Measurements from ENCODE around the gene YY1. TPM values are rescaled to one million over a fixed set of nuclear protein-coding genes. Genes with fewer than 3 reads are reported as not detected.

Gene YY1
- total RNA-seq, 2 donors from 2014 or later, result 57.4 to 70.1 TPM

GRCh38 chr14:100237735-100238418, 1.1 kb upstream of the YY1 start:
- DNase-seq (peak; percentile 52 to 66), ATAC-seq (peak; percentile 8)
- intact Hi-C loops (cut with DNase I, micrococcal nuclease), result no loop called here

- intact Hi-C loops (cut with DNase I, micrococcal nuclease), result no loop called here
- DNase-seq (peak; percentile 50 to 66), ATAC-seq (no peak)
Observed at GRCh38 chr14:100239211-100239839, 381 bp downstream of the YY1 start.

- intact Hi-C loops (cut with DNase I, micrococcal nuclease), result no loop called here
- DNase-seq, result peak; percentile 88 to 91
- ATAC-seq, result peak; percentile 64
Observed at GRCh38 chr14:100239840-100240667, 1.1 kb downstream of the YY1 start.

GRCh38 chr14:100240668-100241032, 1.7 kb downstream of the YY1 start:
- DNase-seq (no peak), ATAC-seq (no peak)
- intact Hi-C loops (cut with DNase I, micrococcal nuclease), result no loop called here

- intact Hi-C loops (cut with DNase I, micrococcal nuclease), result no loop called here
- ATAC-seq, result no peak
- no peak for DNase-seq
Observed at GRCh38 chr14:100241279-100241678, 2.3 kb downstream of the YY1 start.

- DNase-seq (no peak), ATAC-seq (no peak)
- intact Hi-C loops (cut with DNase I, micrococcal nuclease), result no loop called here
Observed at GRCh38 chr14:100243020-100243419, 4.1 kb downstream of the YY1 start.

- intact Hi-C loops (cut with DNase I, micrococcal nuclease), result no loop called here
- ATAC-seq (peak; percentile 75), DNase-seq (no peak)
Observed at GRCh38 chr14:100246809-100247428, 8.0 kb downstream of the YY1 start.

GRCh38 chr14:100250732-100251465, 12.0 kb downstream of the YY1 start:
- DNase-seq (no peak), ATAC-seq (peak; percentile 57)
- intact Hi-C loops (cut with DNase I, micrococcal nuclease), result no loop called here

GRCh38 chr14:100252684-100253083, 13.7 kb downstream of the YY1 start:
- no peak for DNase-seq
- ATAC-seq, result no peak
- intact Hi-C loops (cut with DNase I, micrococcal nuclease), result no loop called here

- ATAC-seq, result no peak
Observed at GRCh38 chr14:100256339-100256895, 17.5 kb downstream of the YY1 start.

GRCh38 chr14:100261621-100262020, 22.7 kb downstream of the YY1 start:
- intact Hi-C loops (cut with DNase I, micrococcal nuclease), result no loop called here
- ATAC-seq (no peak), DNase-seq (no peak)

More at GRCh38 chr14:100256339-100256895, 17.5 kb downstream of the YY1 start:
- intact Hi-C loops (cut with DNase I, micrococcal nuclease), result no loop called here
- DNase-seq, result no peak

GRCh38 chr14:100262545-100262944, 23.6 kb downstream of the YY1 start:
- intact Hi-C loops (cut with DNase I, micrococcal nuclease), result no loop called here
- ATAC-seq (no peak), DNase-seq (no peak)

GRCh38 chr14:100263141-100263540, 24.2 kb downstream of the YY1 start:
- no peak for DNase-seq

GRCh38 chr14:100267990-100268389, 29.0 kb downstream of the YY1 start:
- ATAC-seq (peak; percentile 11), DNase-seq (no peak)
- intact Hi-C loops (cut with DNase I, micrococcal nuclease), result no loop called here

More at GRCh38 chr14:100263141-100263540, 24.2 kb downstream of the YY1 start:
- no peak for ATAC-seq
- intact Hi-C loops (cut with DNase I, micrococcal nuclease), result no loop called here

GRCh38 chr14:100268591-100269207, 29.8 kb downstream of the YY1 start:
- intact Hi-C loops (cut with DNase I, micrococcal nuclease), result no loop called here
- peak; percentile 80 for ATAC-seq

GRCh38 chr14:100271247-100271939, 32.4 kb downstream of the YY1 start:
- ATAC-seq (peak; percentile 78), DNase-seq (peak in 1 of 2 donors; percentile 75)
- intact Hi-C loops (cut with DNase I, micrococcal nuclease), result no loop called here

More at GRCh38 chr14:100268591-100269207, 29.8 kb downstream of the YY1 start:
- no peak for DNase-seq

- ATAC-seq (no peak), DNase-seq (no peak)
- intact Hi-C loops (cut with DNase I, micrococcal nuclease), result no loop called here
Observed at GRCh38 chr14:100274250-100274649, 35.3 kb downstream of the YY1 start.
